GM06990 (cell line): ENCODE measurements around the gene NDUFA11.

Source experiments
- DNase-seq: peaks from one replicate; pipeline ENCODE4 v3.0.0-alpha.2; 2011; ENCODE audit not compliant: insufficient read length; ENCODE audit errors: extremely low read depth
- H3K27me3 ChIP-seq: replicated peaks from 2 replicates; pipeline ENCODE4 v1.6.0; 2011; ENCODE audit warnings: low read length; ENCODE audit not compliant: control insufficient read depth, insufficient read depth
- H3K36me3 ChIP-seq: 2 replicates; pipeline ENCODE4 v1.5.1; 2011; ENCODE audit warnings: low read length; ENCODE audit not compliant: control insufficient read depth, insufficient read depth
- H3K4me3 ChIP-seq: replicated peaks from 2 replicates; pipeline ENCODE4 v1.5.1; 2011; ENCODE audit warnings: low read depth, mild to moderate bottlenecking, control low read depth, low read length
- TF ChIP-seq, protein P1 (sequence below): IDR thresholded peaks from 2 replicates; pipeline ENCODE4 v1.5.1; 2011; ENCODE audit warnings: low read length, control low read depth, mild to moderate bottlenecking, inconsistent platforms; ENCODE audit not compliant: insufficient read depth, poor library complexity, severe bottlenecking

NDUFA11 gene

DNA sequence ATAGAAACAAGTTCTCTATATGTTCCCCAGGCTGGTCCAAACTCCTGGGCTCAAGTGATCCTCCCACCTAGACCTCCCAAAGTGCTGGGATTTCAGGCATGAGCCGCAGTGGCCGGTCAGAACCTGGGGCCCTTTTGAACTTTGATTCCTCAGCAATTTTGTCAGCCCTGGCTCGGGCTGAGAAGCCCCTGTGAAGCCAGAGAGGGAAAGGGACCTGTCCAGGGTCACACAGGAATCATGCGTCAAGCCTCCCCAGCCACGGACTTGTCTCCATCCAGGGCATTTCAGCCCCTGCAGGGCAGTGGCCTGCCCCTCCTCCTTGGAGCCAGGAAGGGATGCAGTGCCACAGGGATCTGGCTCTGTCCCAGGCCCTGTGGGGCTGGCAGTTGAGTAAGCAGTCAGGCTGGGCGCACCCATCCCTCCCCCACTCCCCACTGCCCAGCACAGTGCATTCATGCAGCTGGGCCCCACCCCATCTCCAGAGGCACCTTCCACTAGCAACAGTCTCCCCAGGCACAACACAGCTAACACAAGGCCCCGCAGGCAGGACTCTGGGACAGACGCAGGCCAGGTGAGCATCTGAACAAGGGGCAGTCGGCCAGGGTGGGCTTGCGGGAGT, 10.3 kb upstream of the NDUFA11 start, which contains the start of gene CAPS:
Gene CAPS, plus strand, starts transcription at position 516 of the 619 bp plus-strand sequence. CDS start 153 bp downstream, outside the sequence.
- H3K27me3 ChIP-seq = no peaks in the 10 kb centered on the region
- H3K4me3 ChIP-seq = no peak within 1 kb of the TSS
- H3K36me3 ChIP-seq = peaks cover 21% of the 10 kb centered on the region
- no peak for DNase-seq
- TF ChIP-seq, protein P1, sequence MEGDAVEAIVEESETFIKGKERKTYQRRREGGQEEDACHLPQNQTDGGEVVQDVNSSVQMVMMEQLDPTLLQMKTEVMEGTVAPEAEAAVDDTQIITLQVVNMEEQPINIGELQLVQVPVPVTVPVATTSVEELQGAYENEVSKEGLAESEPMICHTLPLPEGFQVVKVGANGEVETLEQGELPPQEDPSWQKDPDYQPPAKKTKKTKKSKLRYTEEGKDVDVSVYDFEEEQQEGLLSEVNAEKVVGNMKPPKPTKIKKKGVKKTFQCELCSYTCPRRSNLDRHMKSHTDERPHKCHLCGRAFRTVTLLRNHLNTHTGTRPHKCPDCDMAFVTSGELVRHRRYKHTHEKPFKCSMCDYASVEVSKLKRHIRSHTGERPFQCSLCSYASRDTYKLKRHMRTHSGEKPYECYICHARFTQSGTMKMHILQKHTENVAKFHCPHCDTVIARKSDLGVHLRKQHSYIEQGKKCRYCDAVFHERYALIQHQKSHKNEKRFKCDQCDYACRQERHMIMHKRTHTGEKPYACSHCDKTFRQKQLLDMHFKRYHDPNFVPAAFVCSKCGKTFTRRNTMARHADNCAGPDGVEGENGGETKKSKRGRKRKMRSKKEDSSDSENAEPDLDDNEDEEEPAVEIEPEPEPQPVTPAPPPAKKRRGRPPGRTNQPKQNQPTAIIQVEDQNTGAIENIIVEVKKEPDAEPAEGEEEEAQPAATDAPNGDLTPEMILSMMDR = no peak

DNA sequence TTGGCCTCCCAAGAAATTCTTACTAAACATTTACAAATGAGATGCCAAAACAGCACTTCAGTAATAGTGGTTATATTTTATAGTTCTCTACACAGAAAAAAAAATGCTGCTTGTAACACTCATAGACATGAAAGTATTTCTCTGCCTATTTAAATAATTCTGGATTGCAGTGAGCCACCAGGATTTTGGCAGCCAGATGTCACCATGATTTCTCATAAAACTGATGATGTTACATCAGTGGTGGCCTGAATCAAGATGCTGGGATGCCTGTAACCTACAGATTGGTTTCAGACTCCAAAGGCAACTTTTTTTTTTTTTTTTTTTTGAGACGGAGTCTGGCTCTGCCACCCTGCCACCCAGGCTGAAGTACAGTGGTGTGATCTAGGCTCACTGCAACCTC, 7.8 kb upstream of the NDUFA11 start:
- H3K36me3 ChIP-seq = peaks cover 8% of the 10 kb centered on the region
- H3K4me3 ChIP-seq = no peak overlapping the region
- no peaks in the 10 kb centered on the region for H3K27me3 ChIP-seq
- no peak for DNase-seq
- TF ChIP-seq, protein P1 = no peak

DNA sequence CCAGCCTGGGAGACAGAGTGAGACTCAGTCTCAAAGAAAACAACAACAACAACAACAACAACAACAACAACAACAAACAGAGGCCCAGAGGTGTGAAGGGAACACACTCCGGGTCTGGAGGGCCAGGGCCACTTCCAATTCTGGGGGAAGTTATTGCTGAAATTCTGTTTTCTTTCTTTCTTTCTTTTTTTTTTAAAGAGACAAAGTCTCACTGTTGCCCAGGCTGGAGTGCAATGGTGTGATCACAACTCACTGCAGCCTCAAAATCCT, 7.0 kb upstream of the NDUFA11 start:
- H3K36me3 ChIP-seq = peaks cover 7% of the 10 kb centered on the region
- DNase-seq = no peak
- TF ChIP-seq, protein P1 = no peak
- no peaks in the 10 kb centered on the region for H3K27me3 ChIP-seq
- no peak overlapping the region for H3K4me3 ChIP-seq

DNA sequence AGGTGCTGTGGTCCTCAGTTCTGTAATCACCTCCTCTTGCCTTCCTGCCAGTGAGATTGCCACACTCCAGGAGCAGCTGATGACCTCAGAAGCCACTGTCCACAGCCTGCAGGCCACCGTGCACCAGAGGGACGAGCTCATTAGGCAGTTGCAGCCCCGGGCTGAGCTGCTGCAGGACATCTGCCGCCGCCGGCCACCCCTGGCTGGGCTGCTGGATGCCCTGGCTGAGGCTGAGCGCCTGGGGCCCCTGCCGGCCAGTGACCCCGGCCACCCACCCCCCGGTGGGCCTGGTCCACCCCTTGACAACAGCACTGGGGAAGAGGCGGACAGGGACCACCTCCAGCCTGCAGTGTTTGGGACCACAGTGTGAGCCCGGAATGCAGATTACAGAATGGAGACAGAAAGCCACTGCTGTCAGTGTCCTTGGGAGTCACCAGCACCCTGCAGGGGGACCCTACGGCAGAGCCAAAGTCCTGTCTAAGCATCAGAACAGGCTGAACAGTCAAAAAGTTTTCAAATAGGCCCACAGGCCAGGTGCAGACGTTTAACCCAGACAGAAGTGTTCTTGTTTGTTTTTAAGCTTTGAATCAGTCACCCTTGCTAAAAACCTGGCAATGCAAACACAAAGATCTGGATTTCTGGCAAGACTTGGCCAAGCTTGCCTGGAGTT, 5.3 kb upstream of the NDUFA11 start:
- TF ChIP-seq, protein P1 = no peak
- Histone ChIP-seq H3K36me3 (peaks cover 5% of the 10 kb centered on the region), H3K27me3 (no peaks in the 10 kb centered on the region), H3K4me3 (no peak overlapping the region)
- no peak for DNase-seq

DNA sequence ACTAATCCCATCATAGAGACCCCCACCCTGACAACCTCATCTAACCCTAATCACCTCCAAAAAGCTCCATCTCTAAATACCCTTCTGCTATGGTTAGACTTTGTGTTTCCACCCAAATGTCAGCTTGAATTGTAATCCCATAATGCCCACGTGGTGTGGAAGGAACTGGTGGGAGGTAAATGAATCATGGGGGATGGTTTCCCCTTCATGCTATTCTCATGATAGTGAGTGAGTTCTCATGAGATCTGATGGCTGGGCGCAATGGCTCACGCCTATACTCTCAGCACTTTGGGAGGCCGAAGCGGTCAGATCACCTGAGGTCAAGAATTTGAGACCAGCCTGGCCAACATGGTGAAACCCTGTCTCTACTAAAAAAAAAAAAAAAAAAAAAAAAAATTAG, 3.7 kb upstream of the NDUFA11 start:
- H3K36me3 ChIP-seq = peaks cover 2% of the 10 kb centered on the region; the same call in 1 of the 2 replicates
- DNase-seq = no peak
- TF ChIP-seq, protein P1 = no peak
- no peaks in the 10 kb centered on the region for H3K27me3 ChIP-seq
- no peak overlapping the region for H3K4me3 ChIP-seq
